Vagina (tissue), 2 donors: ENCODE results near the gene IQGAP2.

Experiments
- POLR2A ChIP-seq, 2 donors: fragments of 450-650 bp; IDR thresholded peaks; one replicate each; pipeline ENCODE4 v1.6.1; 2017; ENCODE audit warnings: antibody characterized with exemption in 2 of 2, mild to moderate bottlenecking in 2 of 2, moderate library complexity in 2 of 2
- TF ChIP-seq, protein P1 (sequence below), 3 experiments: fragments of 450-650 bp in 2 of 3; fragments of 200-600 bp in 1 of 3; sonication (generic) in 1 of 3; IDR thresholded peaks; one replicate each; pipeline ENCODE4 v1.5.1; 2017 to 2019; ENCODE audit warnings: antibody characterized with exemption in 3 of 3, mild to moderate bottlenecking in 2 of 3, moderate library complexity in 2 of 3

DNA sequence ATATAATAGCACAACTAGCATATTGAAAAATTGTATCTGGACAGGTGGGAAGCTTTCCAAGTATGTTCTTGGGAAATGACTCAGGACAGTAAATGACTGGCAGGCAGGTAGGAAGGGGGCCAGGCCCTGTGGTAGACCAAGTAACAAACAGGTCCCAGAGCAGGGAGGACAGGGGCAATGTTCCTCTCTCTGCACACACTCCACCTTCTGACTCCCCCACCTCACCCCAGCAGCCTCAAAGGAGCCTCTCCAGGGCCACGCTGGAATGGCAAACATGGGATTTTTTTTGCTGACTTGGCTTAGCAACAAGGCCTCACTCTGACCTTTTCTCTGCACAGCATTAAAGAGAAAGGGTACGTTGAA, 31.1 kb upstream of the IQGAP2 start:
- TF ChIP-seq POLR2A (IDR thresholded peaks at IDR 0.05) = no peak
- TF ChIP-seq, protein P1, sequence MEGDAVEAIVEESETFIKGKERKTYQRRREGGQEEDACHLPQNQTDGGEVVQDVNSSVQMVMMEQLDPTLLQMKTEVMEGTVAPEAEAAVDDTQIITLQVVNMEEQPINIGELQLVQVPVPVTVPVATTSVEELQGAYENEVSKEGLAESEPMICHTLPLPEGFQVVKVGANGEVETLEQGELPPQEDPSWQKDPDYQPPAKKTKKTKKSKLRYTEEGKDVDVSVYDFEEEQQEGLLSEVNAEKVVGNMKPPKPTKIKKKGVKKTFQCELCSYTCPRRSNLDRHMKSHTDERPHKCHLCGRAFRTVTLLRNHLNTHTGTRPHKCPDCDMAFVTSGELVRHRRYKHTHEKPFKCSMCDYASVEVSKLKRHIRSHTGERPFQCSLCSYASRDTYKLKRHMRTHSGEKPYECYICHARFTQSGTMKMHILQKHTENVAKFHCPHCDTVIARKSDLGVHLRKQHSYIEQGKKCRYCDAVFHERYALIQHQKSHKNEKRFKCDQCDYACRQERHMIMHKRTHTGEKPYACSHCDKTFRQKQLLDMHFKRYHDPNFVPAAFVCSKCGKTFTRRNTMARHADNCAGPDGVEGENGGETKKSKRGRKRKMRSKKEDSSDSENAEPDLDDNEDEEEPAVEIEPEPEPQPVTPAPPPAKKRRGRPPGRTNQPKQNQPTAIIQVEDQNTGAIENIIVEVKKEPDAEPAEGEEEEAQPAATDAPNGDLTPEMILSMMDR (IDR thresholded peaks at IDR 0.05) = no peak
